Muscle of leg (tissue), 11 donors: ENCODE data around the gene NAGK. TPM values are rescaled to one million over a fixed set of nuclear protein-coding genes. Genes with fewer than 3 reads are reported as not detected.
"Not testable (repeated sequence)": the region's sequence is repeated elsewhere in the genome, so short reads cannot be mapped to it uniquely, and the experiment has no call there.

Experiments used
- DNase-seq: peaks from one replicate; pipeline ENCODE4 v3.0.0; 2013
- H3K27ac ChIP-seq: one replicate; pipeline ENCODE4 v1.5.1; 2013; ENCODE audit warnings: mild to moderate bottlenecking, low read length, control low read depth
- H3K27me3 ChIP-seq: one replicate; pipeline ENCODE4 v1.6.1; 2013; ENCODE audit warnings: low read length; ENCODE audit not compliant: control insufficient read depth, insufficient read depth
- H3K36me3 ChIP-seq: one replicate; pipeline ENCODE4 v1.6.1; 2013; ENCODE audit warnings: low read length; ENCODE audit not compliant: control insufficient read depth, insufficient read depth
- H3K4me1 ChIP-seq: one replicate; pipeline ENCODE4 v1.6.1; 2013; ENCODE audit warnings: low read length; ENCODE audit not compliant: control insufficient read depth, insufficient read depth
- H3K4me3 ChIP-seq: one replicate; pipeline ENCODE4 v1.5.1; 2013; ENCODE audit warnings: low read length, control low read depth
- H3K9me3 ChIP-seq: replicated peaks from 2 replicates; pipeline ENCODE4 v1.6.1; 2013; ENCODE audit warnings: low read depth, low read length; ENCODE audit not compliant: control insufficient read depth
- WGBS: methylation state at CpG from one replicate; pipeline ENCODE4 v1.1.5; 2013; ENCODE audit warnings: missing lambda C conversion rate; ENCODE audit not compliant: insufficient coverage; 5-methylcytosine and 5-hydroxymethylcytosine counted together
- polyA plus RNA-seq, 8 donors: library from polyadenylated mRNA; unstranded; fragments of 120-200 nt; gene quantifications; one replicate each; pipeline versions ENCODE4 v1.2.1 to v1.2.3, GENCODE V29; 2013; ENCODE audit warnings: inconsistent platforms in 1 of 8, low replicate concordance in 1 of 8; ENCODE audit not compliant: insufficient read length in 8 of 8, insufficient read depth in 1 of 8
- total RNA-seq: library from RNA; stranded (reverse); fragments of 120-200 nt; gene quantifications from one replicate; pipeline ENCODE4 v1.2.4, GENCODE V29; 2013

The NAGK gene
- total and polyA plus RNA-seq, 9 donors = 65.3 to 84.8 (median 74.0) TPM

DNA sequence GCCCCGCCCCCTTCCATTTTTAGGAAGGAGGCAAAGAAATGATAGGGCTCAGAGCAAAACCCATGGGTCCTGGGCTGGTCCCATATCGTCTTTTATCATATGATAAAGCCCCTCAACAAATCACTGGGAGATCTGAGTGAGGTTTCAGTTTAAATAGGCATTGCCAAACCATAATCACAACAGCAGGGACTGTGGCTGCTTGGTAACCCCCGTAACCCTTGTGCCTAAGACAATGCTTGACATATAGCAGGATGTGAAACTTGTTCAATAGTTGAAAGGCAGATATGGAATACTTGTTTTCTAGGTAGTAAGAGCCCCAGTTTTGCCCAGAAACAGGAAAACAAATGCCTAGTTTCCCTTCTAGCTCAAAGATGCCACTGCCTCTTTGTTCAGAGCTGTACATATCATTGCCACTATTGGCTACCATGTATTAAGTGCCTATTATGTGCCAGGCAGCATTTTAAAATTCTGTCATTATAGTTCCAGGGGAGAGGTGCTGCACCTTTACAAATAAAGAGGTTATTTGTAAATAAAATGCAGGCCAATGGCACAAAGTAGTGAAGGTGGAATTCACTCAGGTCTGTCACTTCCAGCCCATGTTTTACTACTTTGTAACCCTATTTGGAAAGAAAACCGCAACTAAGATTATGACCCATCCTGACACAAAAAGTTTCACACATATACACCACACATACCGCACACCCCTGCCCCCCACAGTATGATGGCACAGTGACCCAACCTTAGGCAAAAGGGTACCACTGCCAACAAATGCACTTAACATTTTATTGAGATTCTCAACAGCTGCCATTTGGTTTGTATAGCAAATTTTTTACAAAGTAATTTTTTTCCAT is 14.2 kb downstream of the NAGK start:
- Histone ChIP-seq H3K4me1 (no peaks in the 10 kb centered on the region), H3K4me3 (no peak overlapping the region), H3K27ac (no peak overlapping the region), H3K27me3 (peaks cover 4% of the 10 kb centered on the region), H3K36me3 (peaks cover 19% of the 10 kb centered on the region), H3K9me3 (no peaks in the 10 kb centered on the region)
- no peak for DNase-seq
- WGBS = 64% methylated on average over 1 of the region's 5 CpGs

DNA sequence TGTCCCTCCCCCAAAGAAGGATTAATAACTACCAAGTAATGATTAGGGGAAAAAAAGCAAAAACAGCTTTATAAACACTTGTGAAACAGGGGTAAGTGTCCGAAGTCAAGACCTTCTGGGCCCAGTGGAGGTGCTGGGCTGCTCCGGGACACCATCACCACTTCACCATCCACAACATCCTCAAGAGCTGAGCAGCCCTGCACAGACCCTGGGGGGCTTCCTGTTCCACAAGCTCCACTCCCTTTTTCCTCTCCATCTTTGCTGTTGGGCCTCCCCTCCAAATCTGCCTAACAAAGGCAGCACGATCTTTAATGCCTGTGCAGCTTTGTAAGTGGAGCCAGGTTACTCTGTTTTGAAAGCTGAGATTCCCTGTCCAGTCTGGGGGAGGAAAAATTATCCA is 14.8 kb downstream of the NAGK start:
- peaks cover 12% of the 10 kb centered on the region for H3K36me3 ChIP-seq
- not testable (repeated sequence) for H3K27me3 ChIP-seq, H3K4me3 ChIP-seq, DNase-seq, H3K4me1 ChIP-seq, H3K27ac ChIP-seq, H3K9me3 ChIP-seq
- no CpG with 5 or more reads among the region's 3 CpGs for WGBS

DNA sequence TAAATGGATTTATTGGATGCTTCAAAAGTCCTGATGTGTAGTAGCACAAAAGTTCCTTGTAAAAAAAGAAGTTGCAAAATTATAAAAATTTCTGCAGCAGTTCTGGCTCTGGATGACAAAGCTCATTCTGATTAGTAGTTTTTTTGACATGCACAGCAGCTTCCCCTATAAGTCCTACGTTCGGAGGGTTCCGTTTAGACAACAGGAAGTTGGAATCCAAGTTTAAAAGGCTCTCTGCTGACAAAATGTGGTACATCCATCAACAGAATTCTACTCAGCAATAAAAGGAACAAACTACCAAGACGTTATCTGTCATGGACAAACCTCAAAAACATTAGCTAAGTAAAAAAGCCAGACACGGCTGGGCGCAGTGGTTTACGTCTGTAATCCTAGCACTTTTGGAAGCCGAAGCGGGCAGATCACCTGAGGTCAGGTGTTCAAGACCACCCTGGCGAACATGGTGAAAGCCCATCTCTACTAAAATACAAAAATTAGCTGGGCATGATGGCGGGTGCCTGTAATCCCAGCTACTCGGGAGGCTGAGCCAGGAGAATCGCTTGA is 15.4 kb downstream of the NAGK start:
- not testable (repeated sequence) for H3K36me3 ChIP-seq, H3K4me3 ChIP-seq, H3K9me3 ChIP-seq, H3K27me3 ChIP-seq, H3K4me1 ChIP-seq, H3K27ac ChIP-seq, DNase-seq
- 26% methylated on average over 3 of the region's 13 CpGs for WGBS

DNA sequence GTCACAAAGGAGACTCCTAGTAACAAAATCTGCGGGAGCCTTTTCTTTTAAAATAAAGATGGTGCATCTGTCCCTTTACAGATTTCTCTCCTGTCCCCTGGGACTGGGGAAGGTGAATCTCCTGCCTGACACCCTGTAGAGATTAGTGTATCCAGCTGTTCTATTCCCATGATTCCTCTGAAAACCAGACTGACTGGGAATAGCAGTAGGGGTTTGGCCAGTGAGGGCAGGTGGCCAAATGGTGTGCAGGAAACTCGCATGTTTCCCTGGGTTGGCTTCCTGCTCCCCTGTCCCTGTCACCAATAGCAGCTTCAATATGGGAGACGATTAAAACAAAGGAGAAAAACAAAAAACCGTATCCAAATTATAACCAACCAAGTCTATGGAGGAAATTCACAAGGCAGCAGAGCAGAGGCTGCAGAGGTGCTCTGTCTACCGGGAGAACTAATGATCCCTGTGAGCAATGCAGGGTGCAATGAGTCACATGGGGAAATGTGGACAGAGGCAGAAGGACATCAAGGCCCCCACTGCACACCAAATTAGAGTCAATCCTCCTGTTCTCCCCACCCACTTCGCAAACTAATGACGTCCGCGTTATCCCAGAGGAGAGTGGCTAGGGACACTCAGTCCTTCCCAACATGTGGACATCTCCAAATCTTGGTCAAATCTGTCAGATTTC is 17.0 kb downstream of the NAGK start:
- no CpG with 5 or more reads among the region's 9 CpGs for WGBS
- not testable (repeated sequence) for H3K27ac ChIP-seq, H3K4me3 ChIP-seq, H3K9me3 ChIP-seq, H3K4me1 ChIP-seq, H3K27me3 ChIP-seq, H3K36me3 ChIP-seq, DNase-seq

DNA sequence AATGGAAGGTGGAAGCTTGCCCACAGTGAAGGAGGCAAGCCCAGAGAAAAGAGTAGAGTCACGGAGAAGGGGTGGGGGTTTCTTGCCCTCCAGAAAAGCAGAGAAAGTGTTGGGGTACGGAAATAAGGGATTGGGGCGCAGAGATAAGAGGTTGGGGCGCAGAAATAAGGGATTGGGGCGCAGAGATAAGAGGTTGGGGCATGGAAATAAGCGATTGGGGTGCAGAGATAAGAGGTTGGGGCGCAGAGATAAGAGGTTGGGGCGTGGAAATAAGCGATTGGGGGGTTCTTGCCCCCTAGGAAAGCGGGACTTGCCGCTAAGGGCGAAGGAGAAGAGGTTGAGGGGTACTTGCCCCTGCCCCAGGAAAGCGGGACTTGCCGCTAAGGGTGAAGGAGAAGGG is 21.0 kb downstream of the NAGK start:
- H3K36me3 ChIP-seq, H3K4me1 ChIP-seq, H3K4me3 ChIP-seq, H3K27me3 ChIP-seq, H3K9me3 ChIP-seq, H3K27ac ChIP-seq, DNase-seq: not testable (repeated sequence)
- 81% methylated on average over 5 of the region's 14 CpGs for WGBS

DNA sequence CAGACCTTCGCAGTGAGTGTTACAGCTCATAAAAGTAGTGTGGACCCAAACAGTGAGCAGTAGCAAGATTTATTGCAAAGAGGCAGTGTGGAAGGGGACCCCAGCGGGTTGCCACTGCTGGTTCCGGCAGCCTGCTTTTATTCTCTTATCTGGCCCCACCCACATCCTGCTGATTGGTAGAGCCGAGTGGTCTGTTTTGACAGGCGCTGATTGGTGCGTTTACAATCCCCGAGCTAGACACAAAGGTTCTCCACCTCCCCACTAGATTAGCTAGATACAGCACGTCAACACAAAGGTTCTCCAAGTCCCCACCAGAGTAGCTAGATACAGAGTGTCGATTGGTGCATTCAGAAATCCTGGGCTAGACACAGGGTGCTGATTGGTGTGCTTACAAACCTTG is 23.4 kb downstream of the NAGK start:
- not testable (repeated sequence) for H3K27ac ChIP-seq, H3K36me3 ChIP-seq, H3K9me3 ChIP-seq, H3K4me3 ChIP-seq, H3K4me1 ChIP-seq, H3K27me3 ChIP-seq, DNase-seq
- WGBS = 76% methylated on average over 6 of the region's 9 CpGs

DNA sequence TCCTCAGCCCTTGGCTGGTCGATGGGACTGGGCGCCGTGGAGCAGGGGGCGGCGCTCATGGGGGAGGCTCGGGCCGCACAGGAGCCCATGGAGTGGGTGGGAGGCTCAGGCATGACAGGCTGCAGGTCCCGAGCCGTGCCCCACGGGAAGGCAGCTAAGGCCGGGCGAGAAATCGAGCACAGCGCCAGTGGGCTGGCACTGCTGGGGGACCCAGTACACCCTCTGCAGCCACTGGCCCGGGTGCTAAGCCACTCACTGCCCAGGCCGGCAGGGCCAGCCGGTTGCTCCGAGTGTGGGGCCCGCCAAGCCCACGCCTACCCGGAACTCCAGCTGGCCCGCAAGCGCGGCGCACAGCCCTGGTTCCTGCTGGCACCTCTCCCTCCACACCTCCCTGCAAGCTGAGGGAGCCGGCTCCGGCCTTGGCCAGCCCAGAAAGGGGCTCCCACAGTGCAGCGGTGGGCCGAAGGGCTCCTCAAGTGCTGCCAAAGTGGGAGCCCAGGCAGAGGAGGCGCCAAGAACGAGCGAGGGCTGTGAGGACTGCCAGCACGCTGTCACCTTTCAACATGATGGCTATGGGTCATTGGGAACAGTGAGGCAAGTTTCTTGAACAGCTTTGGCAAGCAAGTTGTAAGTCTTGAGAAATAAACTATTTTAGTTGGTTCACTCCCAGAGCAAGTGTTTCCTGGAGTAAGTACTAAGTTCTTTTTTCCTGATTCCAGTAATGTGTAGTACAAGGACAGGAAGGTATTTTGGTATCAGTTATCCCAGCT is 24.2 kb downstream of the NAGK start:
- H3K9me3 ChIP-seq, H3K36me3 ChIP-seq, DNase-seq, H3K27me3 ChIP-seq, H3K4me1 ChIP-seq, H3K27ac ChIP-seq, H3K4me3 ChIP-seq: not testable (repeated sequence)
- 90% methylated on average over 26 of the region's 33 CpGs for WGBS

DNA sequence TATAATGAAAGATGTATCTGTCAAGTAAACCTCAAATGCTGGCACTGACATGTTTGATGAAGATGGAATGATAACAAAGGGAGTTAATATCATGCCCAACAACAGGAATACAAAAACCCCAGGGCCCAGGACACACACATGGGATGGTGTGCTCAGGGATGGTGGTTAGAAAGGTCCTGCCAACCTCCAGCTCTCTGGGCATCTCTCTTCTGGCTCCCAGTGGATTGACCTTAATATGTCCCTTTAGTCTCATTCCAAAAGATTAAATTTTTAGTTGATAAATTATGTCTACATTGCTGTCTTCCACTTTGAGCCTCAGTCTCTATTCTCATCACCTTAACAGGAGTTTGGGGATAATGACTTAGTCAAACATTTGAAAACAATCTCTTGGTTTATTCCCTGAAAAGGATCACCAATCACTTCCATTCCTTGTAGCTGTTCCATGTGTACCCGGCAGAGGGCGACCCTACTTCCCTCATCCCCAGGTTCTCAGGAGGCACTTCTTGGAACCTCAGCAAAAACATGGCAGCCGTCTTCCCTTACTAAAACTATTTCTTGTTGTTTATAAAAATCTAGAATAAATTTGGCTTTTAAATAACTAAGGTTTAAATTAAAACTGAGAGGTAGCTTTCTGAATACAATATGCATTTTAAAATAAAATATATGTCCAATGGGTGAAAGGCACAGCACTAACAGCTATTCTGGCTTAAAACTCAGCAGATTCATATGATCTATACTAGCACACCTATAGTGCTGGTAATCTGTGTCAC is 31.9 kb downstream of the NAGK start:
- no peaks in the 10 kb centered on the region for H3K4me1 ChIP-seq
- peak; percentile 31 for DNase-seq
- H3K27ac ChIP-seq = no peak overlapping the region
- H3K4me3 ChIP-seq = no peak overlapping the region
- H3K36me3 ChIP-seq = no peaks in the 10 kb centered on the region
- no peaks in the 10 kb centered on the region for H3K27me3 ChIP-seq
- 0% methylated on average over 2 of the region's 3 CpGs for WGBS
- no peaks in the 10 kb centered on the region for H3K9me3 ChIP-seq

DNA sequence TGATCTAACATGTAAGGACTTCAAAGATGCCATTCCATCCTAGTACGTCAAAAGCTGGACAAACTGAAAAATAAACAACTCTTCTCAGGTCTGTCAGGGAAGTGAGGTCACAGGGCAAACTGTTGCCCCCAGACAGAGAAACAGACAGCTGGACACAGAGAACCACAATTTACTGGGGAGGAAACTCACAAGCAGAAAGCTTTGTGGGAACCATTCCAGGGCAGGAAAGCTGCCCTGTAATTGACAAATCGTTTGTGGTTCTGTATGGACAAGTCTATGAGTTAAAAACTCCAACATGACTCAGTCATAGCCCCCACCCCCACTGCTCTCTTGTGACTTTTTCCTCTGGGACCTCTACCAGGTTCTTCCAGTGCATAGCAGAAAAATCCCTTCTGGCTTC is 33.2 kb downstream of the NAGK start:
- no peaks in the 10 kb centered on the region for H3K4me1 ChIP-seq
- no CpG with 5 or more reads among the region's 2 CpGs for WGBS

More for the DNA sequence above, 33.2 kb downstream of the NAGK start:
- H3K36me3 ChIP-seq = no peaks in the 10 kb centered on the region
- H3K4me3 ChIP-seq = no peak overlapping the region
- no peak overlapping the region for H3K27ac ChIP-seq
- H3K9me3 ChIP-seq = no peaks in the 10 kb centered on the region
- no peak for DNase-seq
- H3K27me3 ChIP-seq = no peaks in the 10 kb centered on the region
